ENCODE data around the gene RBM44.

The RBM44 gene

GRCh38 chr2:237885111-237885930 is 86.7 kb downstream of the RBM44 start:
- no peak for FAIRE-seq
- DNase-seq (ENCODE audit: insufficient read length): no peak

GRCh38 chr2:237885931-237886684 is 87.5 kb downstream of the RBM44 start:
- DNase-seq (ENCODE audit: insufficient read length) (no peak), FAIRE-seq (no peak)
- TF ChIP-seq POLR2A (IDR thresholded peaks at IDR 0.05; ENCODE audit: low read depth, low read length) (no peak), POLR2AphosphoS5 (IDR thresholded peaks at IDR 0.05; ENCODE audit: low read depth, low read length) (no peak), TAF1 (IDR thresholded peaks at IDR 0.05; ENCODE audit: borderline replicate concordance, low read depth, low read length) (no peak)

More at GRCh38 chr2:237885111-237885930, 86.7 kb downstream of the RBM44 start:
- TF ChIP-seq TAF1 (IDR thresholded peaks at IDR 0.05; ENCODE audit: borderline replicate concordance, low read depth, low read length) (no peak), POLR2AphosphoS5 (IDR thresholded peaks at IDR 0.05; ENCODE audit: low read depth, low read length) (no peak), POLR2A (IDR thresholded peaks at IDR 0.05; ENCODE audit: low read depth, low read length) (no peak)

GRCh38 chr2:237886685-237887481 is 88.3 kb downstream of the RBM44 start:
- no peak for TF ChIP-seq POLR2AphosphoS5 (IDR thresholded peaks at IDR 0.05; ENCODE audit: low read depth, low read length)
- no peak for TF ChIP-seq POLR2A (IDR thresholded peaks at IDR 0.05; ENCODE audit: low read depth, low read length)
- TF ChIP-seq TAF1 (IDR thresholded peaks at IDR 0.05; ENCODE audit: borderline replicate concordance, low read depth, low read length): no peak
- no peak for FAIRE-seq
- no peak for DNase-seq (ENCODE audit: insufficient read length)

DNA sequence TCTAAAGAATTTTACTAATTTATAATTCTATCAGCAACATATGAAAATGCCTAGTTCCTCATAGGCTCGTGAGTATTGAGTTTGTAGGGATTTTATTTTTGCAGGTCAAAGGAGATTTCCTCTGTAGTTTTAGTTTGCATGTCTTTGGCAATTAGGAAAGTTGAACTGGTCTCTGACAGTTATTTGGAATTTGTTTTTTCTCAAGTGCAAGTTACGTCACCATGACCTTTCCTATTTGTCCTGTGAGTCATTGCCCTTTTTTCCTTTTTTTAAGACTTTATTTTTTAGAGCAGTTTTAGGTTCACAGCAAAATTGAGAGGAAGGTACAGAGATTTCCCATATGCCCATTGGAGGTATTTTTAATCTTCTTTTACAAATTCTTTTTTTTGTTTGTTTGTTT is 89.8 kb downstream of the RBM44 start:
- TF ChIP-seq POLR2A (IDR thresholded peaks at IDR 0.05; ENCODE audit: low read depth, low read length) (no peak), POLR2AphosphoS5 (IDR thresholded peaks at IDR 0.05; ENCODE audit: low read depth, low read length) (no peak), TAF1 (IDR thresholded peaks at IDR 0.05; ENCODE audit: borderline replicate concordance, low read depth, low read length) (no peak)
- DNase-seq (ENCODE audit: insufficient read length) (no peak), FAIRE-seq (no peak)

GRCh38 chr2:237889016-237889415 is 90.4 kb downstream of the RBM44 start:
- TF ChIP-seq TAF1 (IDR thresholded peaks at IDR 0.05; ENCODE audit: borderline replicate concordance, low read depth, low read length): no peak
- TF ChIP-seq POLR2A (IDR thresholded peaks at IDR 0.05; ENCODE audit: low read depth, low read length): no peak
- TF ChIP-seq POLR2AphosphoS5 (IDR thresholded peaks at IDR 0.05; ENCODE audit: low read depth, low read length): no peak
- FAIRE-seq (no peak), DNase-seq (ENCODE audit: insufficient read length) (no peak)

DNA sequence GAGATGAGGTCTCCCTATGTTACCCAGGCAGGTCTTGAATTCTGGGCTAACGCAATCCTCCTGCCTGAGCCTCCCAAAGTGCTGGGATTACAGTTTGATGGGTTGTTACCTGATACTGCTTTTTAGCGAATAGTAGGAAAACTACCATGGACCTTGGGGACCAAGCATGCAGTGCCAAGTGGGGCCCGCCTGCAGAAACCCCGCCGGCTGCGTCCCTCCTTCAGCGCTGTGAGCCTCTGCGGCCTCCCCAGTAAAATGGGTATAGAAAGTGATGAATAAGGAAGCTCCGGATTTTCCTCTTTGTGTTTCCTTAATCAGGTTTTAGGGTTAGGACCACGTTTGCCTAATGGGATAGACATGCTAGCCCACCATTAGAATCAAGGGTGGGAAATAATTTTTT is 91.2 kb downstream of the RBM44 start:
- FAIRE-seq (no peak), DNase-seq (ENCODE audit: insufficient read length) (no peak)
- no peak for TF ChIP-seq TAF1 (IDR thresholded peaks at IDR 0.05; ENCODE audit: borderline replicate concordance, low read depth, low read length)
- TF ChIP-seq POLR2AphosphoS5 (IDR thresholded peaks at IDR 0.05; ENCODE audit: low read depth, low read length): no peak
- no peak for TF ChIP-seq POLR2A (IDR thresholded peaks at IDR 0.05; ENCODE audit: low read depth, low read length)

All from GM12892 (cell line).